CD4-positive, alpha-beta T cell treated with Interleukin-12 subunit alpha and Interleukin-12 subunit beta, for 1 hour (primary cell): ENCODE measurements around the gene ADAM10.

Experiments
- DNase-seq: peaks from one replicate; pipeline ENCODE4 v3.0.0-alpha.2; 2020

ADAM10 gene

GRCh38 chr15:58549013-58549784 is 200.3 kb downstream of the ADAM10 start:
- no peak for DNase-seq

DNA sequence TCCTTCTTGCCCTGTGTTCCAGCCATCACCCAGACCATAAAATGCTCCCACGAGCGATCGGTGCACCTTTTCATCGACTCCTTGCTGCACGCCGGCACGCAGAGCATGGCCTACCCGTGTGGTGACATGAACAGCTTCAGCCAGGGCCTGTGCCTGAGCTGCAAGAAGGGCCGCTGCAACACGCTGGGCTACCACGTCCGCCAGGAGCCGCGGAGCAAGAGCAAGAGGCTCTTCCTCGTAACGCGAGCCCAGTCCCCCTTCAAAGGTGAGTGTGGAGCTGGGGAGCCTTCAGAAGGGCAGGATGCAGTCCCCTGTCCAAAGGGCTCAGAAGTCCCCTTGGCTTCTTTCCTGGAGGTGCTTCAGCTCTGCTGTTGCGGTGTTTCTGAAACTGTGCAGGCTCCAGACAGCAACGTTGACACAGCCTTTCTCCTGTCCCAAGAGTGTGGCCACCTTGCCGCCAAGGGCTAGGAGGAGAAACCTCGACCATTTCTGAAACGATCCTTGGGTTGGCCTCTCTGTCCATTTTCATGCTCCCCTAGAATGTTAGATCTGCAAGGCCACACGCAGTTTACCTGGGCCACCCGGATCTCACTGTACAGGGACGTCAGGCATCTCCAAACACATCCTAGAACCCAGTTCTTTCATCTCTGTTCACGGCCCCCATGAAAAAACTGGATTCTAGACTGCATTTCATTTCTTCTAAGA is 201.0 kb downstream of the ADAM10 start:
- DNase-seq: no peak

- no peak for DNase-seq
These were observed 201.7 kb downstream of the ADAM10 start for GRCh38 chr15:58547628-58548307.

DNA sequence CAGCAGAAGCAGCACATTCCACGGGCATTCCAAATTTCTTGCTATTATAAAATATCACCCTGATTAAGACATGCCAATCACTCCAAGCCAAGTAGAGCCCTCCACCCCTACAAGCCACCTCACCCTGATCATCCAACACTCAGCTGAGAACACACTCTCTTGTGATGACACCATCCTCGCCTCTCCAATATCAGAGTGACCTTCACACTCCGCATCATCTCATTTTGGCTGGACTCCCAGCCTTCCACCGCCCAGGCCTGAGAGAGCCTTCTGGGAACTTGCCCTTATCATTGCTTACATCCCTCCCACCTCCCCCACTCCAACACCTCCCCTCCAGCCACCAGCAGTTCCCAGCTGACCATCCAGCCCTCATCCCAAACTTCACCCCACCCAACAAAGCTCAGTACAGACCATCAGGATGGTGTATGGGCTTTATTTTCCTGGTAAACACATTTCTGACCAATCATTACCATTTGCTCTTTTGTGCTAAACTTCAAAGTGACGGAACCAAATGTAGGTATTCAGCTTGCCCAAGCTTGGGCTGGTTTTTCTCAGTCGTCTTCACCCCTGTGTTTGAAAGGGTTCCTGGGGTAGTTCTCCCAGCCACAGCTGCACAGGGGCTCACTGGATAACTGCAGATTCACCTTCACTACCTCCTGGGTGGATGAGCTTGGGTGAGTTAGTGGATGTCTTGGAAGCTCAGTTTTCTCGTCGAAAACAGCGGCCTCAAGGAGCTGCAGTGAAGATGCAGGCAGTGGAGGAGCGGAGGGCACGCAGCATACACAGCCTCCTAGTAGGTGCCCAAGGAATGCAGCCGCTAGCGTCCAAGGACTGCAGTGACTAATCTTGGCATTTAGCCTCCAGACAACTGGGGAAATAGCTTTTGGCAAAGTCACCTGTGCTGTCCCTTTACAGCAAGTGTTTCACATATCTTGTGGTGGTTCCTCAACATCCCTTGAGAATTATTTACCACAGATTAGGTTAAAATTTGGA is 202.6 kb downstream of the ADAM10 start:
- no peak for DNase-seq

DNA sequence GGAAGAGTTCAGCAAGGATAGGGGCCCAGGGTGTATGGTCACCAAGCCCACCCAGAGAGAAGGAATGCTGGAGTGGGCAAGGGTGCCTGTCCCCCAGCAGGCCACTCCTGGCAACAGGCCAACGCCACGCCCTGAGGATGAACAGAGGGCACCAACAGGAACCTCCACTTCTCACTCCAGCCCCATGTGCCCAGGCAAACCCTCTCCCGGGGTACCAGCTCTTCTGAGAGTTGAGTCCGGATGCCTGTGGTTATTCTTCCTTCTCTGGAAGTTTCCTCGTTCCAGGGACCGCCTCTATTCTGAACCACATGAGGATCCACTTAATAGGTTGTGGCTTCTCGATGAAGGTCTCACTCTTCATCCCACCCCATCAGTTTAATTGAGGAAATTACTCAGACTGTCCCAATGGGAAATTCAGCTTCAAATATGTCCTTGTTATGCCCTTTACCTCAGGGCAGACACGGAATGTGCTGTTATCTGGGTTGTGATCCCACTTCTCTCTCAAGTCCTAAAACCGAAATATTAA is 203.4 kb downstream of the ADAM10 start:
- no peak for DNase-seq

DNA sequence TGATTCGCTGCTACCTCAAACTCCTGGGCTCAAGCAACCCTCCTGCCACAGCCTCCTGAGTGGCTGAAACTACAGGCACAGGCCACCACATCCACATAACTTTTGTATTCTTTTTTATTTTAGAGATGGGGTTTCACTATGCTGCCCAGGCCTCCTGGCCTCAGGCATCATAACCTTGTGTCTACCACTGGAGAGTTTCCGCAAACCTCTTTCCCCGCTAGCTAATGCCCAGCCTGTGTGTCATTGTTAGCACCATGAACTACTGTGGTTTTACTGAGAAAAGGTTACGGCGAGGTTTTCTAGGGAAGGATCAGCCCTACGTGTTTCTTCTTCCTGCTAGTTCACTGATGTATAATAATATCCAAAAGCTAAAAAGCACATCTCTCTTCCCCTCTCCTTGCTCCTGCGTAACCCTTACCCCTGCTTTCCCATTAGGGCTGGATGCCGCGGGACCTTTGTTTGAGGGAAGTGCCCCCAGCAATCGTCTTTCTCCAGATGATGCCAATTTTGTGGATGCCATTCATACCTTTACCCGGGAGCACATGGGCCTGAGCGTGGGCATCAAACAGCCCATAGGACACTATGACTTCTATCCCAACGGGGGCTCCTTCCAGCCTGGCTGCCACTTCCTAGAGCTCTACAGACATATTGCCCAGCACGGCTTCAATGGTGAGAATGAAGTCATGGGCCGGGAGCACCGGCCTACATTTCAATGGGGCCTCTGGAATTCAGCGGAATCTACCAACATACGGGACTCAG is 204.0 kb downstream of the ADAM10 start:
- peak; percentile 24 for DNase-seq

DNA sequence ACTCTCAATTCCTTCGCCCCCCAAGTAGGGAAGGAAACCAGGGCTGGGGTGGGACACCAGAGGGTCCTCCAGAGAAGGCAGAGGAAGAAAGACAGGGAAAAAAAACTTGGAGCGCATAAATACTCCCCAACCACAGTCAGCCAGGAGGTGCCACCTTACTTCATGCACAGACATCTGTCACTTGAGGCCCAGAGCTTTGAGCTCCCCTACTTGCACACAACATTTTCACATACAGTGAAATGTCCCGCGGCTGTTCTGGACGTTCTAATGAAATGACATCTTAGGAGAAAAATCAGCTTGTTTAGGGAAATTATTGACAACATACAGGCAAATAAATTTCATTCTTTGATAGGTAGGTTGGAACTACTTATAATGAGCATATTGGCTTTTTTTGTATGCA is 204.8 kb downstream of the ADAM10 start:
- no peak for DNase-seq

- DNase-seq: no peak
These were observed 205.7 kb downstream of the ADAM10 start for GRCh38 chr15:58543664-58544335.

- DNase-seq: no peak
These were observed 208.0 kb downstream of the ADAM10 start for GRCh38 chr15:58541410-58542087.

DNA sequence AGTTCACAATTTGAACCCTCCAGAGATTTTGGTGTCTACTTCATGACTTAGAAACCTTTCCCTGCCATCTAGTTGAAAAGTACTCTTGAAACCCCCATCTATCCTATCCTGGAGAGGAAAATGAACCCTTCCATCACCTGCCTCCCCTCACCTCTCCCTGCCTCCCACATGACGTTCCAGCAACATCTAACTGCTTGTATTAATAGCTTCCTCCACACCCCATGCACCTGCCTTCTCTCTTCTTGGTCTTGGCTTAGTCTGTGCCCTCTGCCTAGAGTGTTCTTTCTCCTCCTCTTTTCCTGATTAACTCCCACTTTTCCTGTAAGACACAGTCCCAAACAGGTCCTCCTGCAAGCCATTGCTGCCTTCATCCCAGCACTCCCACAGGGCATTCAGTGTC is 210.0 kb downstream of the ADAM10 start:
- DNase-seq: no peak

DNA sequence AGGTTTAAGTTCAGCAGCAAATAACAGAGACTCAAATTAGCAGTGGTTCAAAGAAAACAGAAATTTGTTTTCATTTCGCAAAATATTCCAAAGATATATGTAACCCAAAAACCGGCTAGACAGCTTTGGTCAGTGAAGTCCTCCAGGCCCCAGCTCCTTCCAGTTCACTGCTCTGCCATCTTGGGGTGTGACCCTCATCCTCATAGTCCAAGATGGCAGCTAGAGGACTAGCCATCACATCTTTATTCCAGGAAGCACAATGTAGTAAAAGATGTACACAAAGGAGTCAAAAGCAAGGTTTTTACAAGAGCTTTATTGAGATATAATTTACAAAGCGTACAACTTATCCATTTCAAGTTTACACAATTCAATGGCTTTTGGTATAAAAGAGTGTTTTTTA is 210.6 kb downstream of the ADAM10 start:
- DNase-seq: no peak
